ENCODE results near the gene MYO7B.

- no peak for TF ChIP-seq POLR2A (IDR thresholded peaks at IDR 0.05)
- TF ChIP-seq CTCF (IDR thresholded peaks at IDR 0.05 in 4 of 5, conservative IDR thresholded peaks at IDR 0.05 in 1 of 5) = no peak
These were observed 55.1 kb downstream of the MYO7B start for GRCh38 chr2:127590386-127591190.
